ENCODE measurements around the gene GDF2. TPM values are rescaled to one million over a fixed set of nuclear protein-coding genes. Genes with fewer than 3 reads are reported as not detected.

The GDF2 gene
- total and polyA plus RNA-seq, 3 donors from 2014 or later: 0.19 to 0.39 TPM; not detected in 1

GRCh38 chr10:47286591-47287315, 35.5 kb upstream of the GDF2 start:
- Histone ChIP-seq H3K4me3 (no peak overlapping the region), H3K36me3 (ENCODE audit: low read depth, missing control alignments) (no peaks in the 10 kb centered on the region), H3K9me3 (no peaks in the 10 kb centered on the region), H3K27ac (no peak overlapping the region), H3K4me1 (no peaks in the 10 kb centered on the region), H3K27me3 (no peaks in the 10 kb centered on the region)
- intact Hi-C loops (cut with DNase I; ENCODE audit: low total_unique reads): no loop called here
- WGBS, 2 donors: 86 to 90% methylated on average over 4 of the region's 4 CpGs
- no peak for DNase-seq
- TF ChIP-seq POLR2A (IDR thresholded peaks at IDR 0.05): no peak
- no peak for TF ChIP-seq CTCF (IDR thresholded peaks at IDR 0.05)

- H3K4me1 ChIP-seq: no peaks in the 10 kb centered on the region
- 55 to 56% methylated on average over 10 to 12 of the region's 12 CpGs for WGBS, 2 donors
- H3K27ac ChIP-seq: no peak overlapping the region
- H3K4me3 ChIP-seq: no peak overlapping the region
- no peaks in the 10 kb centered on the region for H3K36me3 ChIP-seq (ENCODE audit: low read depth, missing control alignments)
- intact Hi-C loops (cut with DNase I; ENCODE audit: low total_unique reads): no loop called here
- DNase-seq: no peak
- no peak for TF ChIP-seq CTCF (IDR thresholded peaks at IDR 0.05)
- TF ChIP-seq POLR2A (IDR thresholded peaks at IDR 0.05): no peak
- H3K9me3 ChIP-seq: no peaks in the 10 kb centered on the region
- no peaks in the 10 kb centered on the region for H3K27me3 ChIP-seq
These were observed 34.9 kb upstream of the GDF2 start for GRCh38 chr10:47287365-47287802.

DNA sequence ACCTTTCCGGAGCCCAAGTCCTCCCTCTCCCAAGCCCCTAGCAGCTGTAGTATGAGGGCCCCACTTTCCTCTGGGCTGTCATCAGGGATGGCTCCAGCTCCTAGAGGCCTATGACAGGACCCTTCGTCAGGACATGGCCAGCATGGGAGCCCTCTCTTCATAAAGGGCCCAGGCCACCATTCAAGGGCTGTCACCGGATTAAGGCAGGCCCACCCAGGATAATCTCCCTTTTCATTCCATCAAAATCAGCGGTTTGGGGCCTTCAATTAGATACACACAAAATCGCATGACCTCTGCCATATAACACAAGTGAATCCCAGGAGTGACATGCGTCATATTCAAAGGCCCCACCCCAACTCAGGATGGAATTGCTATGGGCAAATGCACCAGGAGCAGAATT, 34.4 kb upstream of the GDF2 start:
- peak; percentile 7 for DNase-seq
- no peak overlapping the region for H3K27ac ChIP-seq
- WGBS, 2 donors: 92 to 94% methylated on average over 6 of the region's 6 CpGs
- no peaks in the 10 kb centered on the region for H3K4me1 ChIP-seq
- H3K36me3 ChIP-seq (ENCODE audit: low read depth, missing control alignments): no peaks in the 10 kb centered on the region
- no peak overlapping the region for H3K4me3 ChIP-seq
- no peaks in the 10 kb centered on the region for H3K27me3 ChIP-seq
- intact Hi-C loops (cut with DNase I; ENCODE audit: low total_unique reads): no loop called here
- TF ChIP-seq POLR2A (IDR thresholded peaks at IDR 0.05): no peak
- TF ChIP-seq CTCF (IDR thresholded peaks at IDR 0.05): no peak
- H3K9me3 ChIP-seq: no peaks in the 10 kb centered on the region

GRCh38 chr10:47288236-47288635, 34.0 kb upstream of the GDF2 start:
- no peaks in the 10 kb centered on the region for H3K36me3 ChIP-seq (ENCODE audit: low read depth, missing control alignments)
- no peak overlapping the region for H3K27ac ChIP-seq
- H3K9me3 ChIP-seq: no peaks in the 10 kb centered on the region
- H3K4me3 ChIP-seq: no peak overlapping the region
- H3K27me3 ChIP-seq: no peaks in the 10 kb centered on the region
- DNase-seq: peak; percentile 2
- no peaks in the 10 kb centered on the region for H3K4me1 ChIP-seq
- intact Hi-C loops (cut with DNase I; ENCODE audit: low total_unique reads): no loop called here
- TF ChIP-seq POLR2A (IDR thresholded peaks at IDR 0.05): no peak
- TF ChIP-seq CTCF (IDR thresholded peaks at IDR 0.05): no peak
- 93 to 96% methylated on average over 8 of the region's 8 CpGs for WGBS, 2 donors

Data from testis (tissue), 3 donors.